ENCODE results near the gene ZNF48.

Gene ZNF48

GRCh38 chr16:30437511-30438046 lies 42.4 kb downstream of the ZNF48 start:
- Histone ChIP-seq H3K9me2 (replicated peaks; ENCODE audit: insufficient read depth, low read length) (no peaks in the 10 kb centered on the region), H2AFZ (ENCODE audit: low read depth, low read length, severe bottlenecking) (no peak overlapping the region), H3K4me3 (ENCODE audit: insufficient read depth, low read length, poor library complexity, severe bottlenecking) (no peak overlapping the region), H3K9me3 (ENCODE audit: insufficient read depth, low read length) (no peaks in the 10 kb centered on the region), H3K9ac (ENCODE audit: low read length) (no peak overlapping the region), H3K4me2 (ENCODE audit: low read depth, low read length, poor library complexity, severe bottlenecking) (no peak overlapping the region), H3K79me2 (ENCODE audit: insufficient read depth, low read length) (no peaks in the 10 kb centered on the region), H3F3A (ENCODE audit: insufficient read depth) (peaks cover 23% of the 10 kb centered on the region; the same call in 1 of the 2 replicates), H3K27ac (ENCODE audit: low read depth, low read length) (no peak overlapping the region), H3K36me3 (ENCODE audit: low read length) (no peaks in the 10 kb centered on the region), H3K27me3 (ENCODE audit: low read length) (no peaks in the 10 kb centered on the region), H4K20me1 (ENCODE audit: low read depth, low read length) (no peaks in the 10 kb centered on the region)
- TF ChIP-seq EZH2phosphoT487 (conservative IDR thresholded peaks at IDR 0.05; ENCODE audit: low read length): no peak
- TF ChIP-seq, protein P1, sequence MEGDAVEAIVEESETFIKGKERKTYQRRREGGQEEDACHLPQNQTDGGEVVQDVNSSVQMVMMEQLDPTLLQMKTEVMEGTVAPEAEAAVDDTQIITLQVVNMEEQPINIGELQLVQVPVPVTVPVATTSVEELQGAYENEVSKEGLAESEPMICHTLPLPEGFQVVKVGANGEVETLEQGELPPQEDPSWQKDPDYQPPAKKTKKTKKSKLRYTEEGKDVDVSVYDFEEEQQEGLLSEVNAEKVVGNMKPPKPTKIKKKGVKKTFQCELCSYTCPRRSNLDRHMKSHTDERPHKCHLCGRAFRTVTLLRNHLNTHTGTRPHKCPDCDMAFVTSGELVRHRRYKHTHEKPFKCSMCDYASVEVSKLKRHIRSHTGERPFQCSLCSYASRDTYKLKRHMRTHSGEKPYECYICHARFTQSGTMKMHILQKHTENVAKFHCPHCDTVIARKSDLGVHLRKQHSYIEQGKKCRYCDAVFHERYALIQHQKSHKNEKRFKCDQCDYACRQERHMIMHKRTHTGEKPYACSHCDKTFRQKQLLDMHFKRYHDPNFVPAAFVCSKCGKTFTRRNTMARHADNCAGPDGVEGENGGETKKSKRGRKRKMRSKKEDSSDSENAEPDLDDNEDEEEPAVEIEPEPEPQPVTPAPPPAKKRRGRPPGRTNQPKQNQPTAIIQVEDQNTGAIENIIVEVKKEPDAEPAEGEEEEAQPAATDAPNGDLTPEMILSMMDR (IDR thresholded peaks at IDR 0.05; ENCODE audit: insufficient read depth, low read length, poor library complexity, severe bottlenecking): no peak

- no peaks in the 10 kb centered on the region for H3K9me2 ChIP-seq (replicated peaks; ENCODE audit: insufficient read depth, low read length)
- H3K36me3 ChIP-seq (ENCODE audit: low read length): peaks cover 9% of the 10 kb centered on the region
- no peak overlapping the region for H3K9ac ChIP-seq (ENCODE audit: low read length)
- H3K79me2 ChIP-seq (ENCODE audit: insufficient read depth, low read length): peaks cover 9% of the 10 kb centered on the region
- H3K27ac ChIP-seq (ENCODE audit: low read depth, low read length): no peak overlapping the region
- H2AFZ ChIP-seq (ENCODE audit: low read depth, low read length, severe bottlenecking): no peak overlapping the region
- peaks cover 34% of the 10 kb centered on the region for H3F3A ChIP-seq (ENCODE audit: insufficient read depth)
- TF ChIP-seq, protein P1 (IDR thresholded peaks at IDR 0.05; ENCODE audit: insufficient read depth, low read length, poor library complexity, severe bottlenecking): no peak
- no peak for TF ChIP-seq EZH2phosphoT487 (conservative IDR thresholded peaks at IDR 0.05; ENCODE audit: low read length)
- no peaks in the 10 kb centered on the region for H3K27me3 ChIP-seq (ENCODE audit: low read length)
- no peaks in the 10 kb centered on the region for H3K9me3 ChIP-seq (ENCODE audit: insufficient read depth, low read length)
- no peak overlapping the region for H3K4me3 ChIP-seq (ENCODE audit: insufficient read depth, low read length, poor library complexity, severe bottlenecking)
- H3K4me2 ChIP-seq (ENCODE audit: low read depth, low read length, poor library complexity, severe bottlenecking): no peak overlapping the region
- H4K20me1 ChIP-seq (ENCODE audit: low read depth, low read length): peaks cover 4% of the 10 kb centered on the region; the same call in 1 of the 2 replicates
Measured at GRCh38 chr16:30438835-30439234, 43.6 kb downstream of the ZNF48 start.

GRCh38 chr16:30439720-30440348 lies 44.6 kb downstream of the ZNF48 start:
- Histone ChIP-seq H3K9me3 (ENCODE audit: insufficient read depth, low read length) (no peaks in the 10 kb centered on the region), H3K27ac (ENCODE audit: low read depth, low read length) (peak overlapping the region; percentile 37), H3K9ac (ENCODE audit: low read length) (no peak overlapping the region), H2AFZ (ENCODE audit: low read depth, low read length, severe bottlenecking) (no peak overlapping the region), H3K36me3 (ENCODE audit: low read length) (peaks cover 19% of the 10 kb centered on the region), H3K9me2 (replicated peaks; ENCODE audit: insufficient read depth, low read length) (no peaks in the 10 kb centered on the region), H3K79me2 (ENCODE audit: insufficient read depth, low read length) (peaks cover 19% of the 10 kb centered on the region), H4K20me1 (ENCODE audit: low read depth, low read length) (peaks cover 14% of the 10 kb centered on the region; the same call in 1 of the 2 replicates), H3K27me3 (ENCODE audit: low read length) (no peaks in the 10 kb centered on the region), H3K4me2 (ENCODE audit: low read depth, low read length, poor library complexity, severe bottlenecking) (peak overlapping the region; percentile 24), H3K4me3 (ENCODE audit: insufficient read depth, low read length, poor library complexity, severe bottlenecking) (no peak overlapping the region), H3F3A (ENCODE audit: insufficient read depth) (peaks cover 44% of the 10 kb centered on the region)
- TF ChIP-seq, protein P1 (IDR thresholded peaks at IDR 0.05; ENCODE audit: insufficient read depth, low read length, poor library complexity, severe bottlenecking): no peak
- TF ChIP-seq EZH2phosphoT487 (conservative IDR thresholded peaks at IDR 0.05; ENCODE audit: low read length): no peak
